HG03175 (cell line): ENCODE measurements around the gene EPB41L5.
"Not testable (repeated sequence)": the region's sequence is repeated elsewhere in the genome, so short reads cannot be mapped to it uniquely, and the experiment has no call there.

Experiments
- ATAC-seq: cut with Tn5 transposase; IDR thresholded peaks from one replicate; pipeline ENCODE4 v1.9.1; 2021; ENCODE audit warnings: mild to moderate bottlenecking, moderate library complexity; ENCODE audit not compliant: unreplicated experiment

The EPB41L5 gene

DNA sequence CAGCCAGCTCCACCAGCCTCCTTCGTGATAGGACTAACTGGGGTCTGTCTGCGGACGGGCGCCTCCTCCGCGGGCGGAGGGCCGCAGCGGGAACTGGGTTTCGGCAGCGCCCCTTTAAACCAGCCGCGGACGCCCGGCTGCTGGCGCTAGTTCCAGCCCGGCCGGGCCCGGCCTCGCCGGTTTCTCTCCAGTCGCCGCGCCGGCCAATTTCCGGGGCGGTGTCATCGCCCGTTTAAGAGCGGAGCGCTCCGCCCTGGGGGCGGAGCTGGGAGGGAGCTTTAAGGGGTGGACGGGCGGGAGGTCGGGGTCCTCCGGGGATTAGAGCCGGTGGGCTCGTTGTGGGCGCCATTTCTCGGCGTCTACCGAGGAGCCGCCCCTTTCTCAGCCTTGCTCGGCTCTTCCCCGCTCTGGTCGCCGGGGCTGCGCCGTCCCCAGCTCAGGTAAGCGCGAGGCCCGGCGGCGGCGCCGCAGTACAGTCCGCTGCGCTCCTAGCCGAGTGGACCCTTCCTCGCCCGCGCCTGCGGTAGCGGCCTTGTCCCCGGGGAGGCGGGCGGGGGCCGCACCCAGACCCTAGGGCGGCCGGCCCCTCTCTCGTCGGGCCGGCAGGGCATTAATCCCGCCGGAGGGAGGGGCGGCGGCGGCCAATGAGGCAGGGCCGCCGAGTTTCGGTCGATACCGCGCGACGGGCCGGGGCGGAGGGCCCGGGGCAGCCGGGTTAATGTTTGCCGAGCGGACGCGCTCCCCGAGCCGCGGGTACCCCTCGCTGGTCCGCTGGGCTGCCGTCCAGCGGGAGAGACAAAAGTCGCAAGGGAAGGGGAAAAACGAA lies at the start of gene EPB41L5:
Gene EPB41L5, plus strand, starts transcription at position 307 of the 826 bp plus-strand sequence. CDS start 6,008 bp downstream, outside the sequence.
- peak; percentile 92 for ATAC-seq

DNA sequence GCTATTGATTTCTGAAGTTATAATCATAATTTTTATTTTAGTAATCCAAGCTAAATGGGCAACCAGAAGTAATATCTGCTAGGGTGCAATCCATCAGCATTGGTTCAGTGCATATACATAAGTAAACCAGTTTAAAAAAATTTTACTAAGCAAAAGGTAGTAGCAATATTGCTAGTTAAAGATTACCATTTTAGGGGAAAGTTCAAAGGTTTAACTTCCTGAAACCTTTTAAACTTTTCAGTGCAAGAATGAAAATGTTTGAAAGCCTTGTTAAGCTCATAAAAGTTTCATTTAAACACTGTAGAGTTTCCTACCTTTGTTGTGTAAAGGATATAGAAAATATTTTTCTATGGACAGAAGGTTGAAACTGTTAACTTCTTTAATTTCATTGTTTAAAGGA lies 31.0 kb upstream of the EPB41L5 start:
- ATAC-seq: no peak

DNA sequence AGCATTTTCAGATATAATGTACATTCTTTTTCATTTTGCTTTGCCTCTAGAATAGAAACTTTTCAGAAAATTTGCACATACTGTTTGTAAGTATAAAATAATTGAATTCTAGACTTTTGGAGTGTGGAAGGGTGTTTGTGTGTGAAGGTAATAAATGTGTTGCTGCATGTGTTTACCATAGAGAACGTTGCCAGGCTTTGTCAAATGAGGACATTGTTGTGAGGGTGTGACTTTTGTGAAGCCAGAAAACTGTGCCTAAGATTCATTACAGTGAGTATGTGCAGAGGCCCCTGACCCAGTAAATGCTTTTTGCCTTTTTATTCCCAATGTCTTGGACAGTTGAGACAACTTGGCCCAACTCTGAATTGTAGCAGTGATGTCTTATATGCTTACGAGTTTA lies 30.4 kb upstream of the EPB41L5 start:
- ATAC-seq: no peak

DNA sequence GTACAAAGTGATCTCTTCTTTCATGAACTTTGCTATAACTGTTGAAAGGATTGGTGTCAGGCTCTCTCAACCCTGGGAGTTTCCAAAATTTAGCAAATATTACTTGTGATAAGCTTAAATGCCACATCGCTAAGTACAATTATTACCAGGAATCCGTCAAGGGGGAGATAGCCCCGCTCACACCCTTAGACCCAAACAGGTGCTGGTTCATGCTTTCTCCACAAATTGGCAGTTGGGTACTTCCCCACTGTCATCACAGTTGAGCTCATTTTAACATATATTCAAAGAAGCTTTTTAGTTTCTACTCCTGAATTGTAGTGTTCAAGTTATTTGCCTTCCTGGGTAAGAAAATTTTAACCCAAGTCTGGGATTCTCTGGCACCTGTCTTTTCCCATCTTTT lies 29.8 kb upstream of the EPB41L5 start:
- no peak for ATAC-seq

DNA sequence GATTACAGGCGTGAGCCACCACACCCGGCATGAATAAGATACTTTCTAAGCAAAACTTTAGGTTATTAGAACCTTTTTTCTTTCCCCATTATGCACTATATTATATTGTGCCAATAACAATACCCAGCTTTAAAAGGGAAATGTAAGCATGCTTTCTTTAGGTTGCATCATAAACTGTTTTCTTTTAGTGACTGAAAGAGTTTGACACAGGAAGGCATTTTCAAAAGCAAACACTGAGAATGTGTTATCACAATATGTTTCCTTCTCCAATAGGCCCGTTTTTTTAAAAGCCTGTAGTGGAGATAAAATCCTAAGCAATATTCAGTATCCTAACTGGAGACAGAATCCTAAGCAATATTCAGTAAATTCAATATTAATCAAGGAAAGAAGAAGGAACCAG lies 16.7 kb upstream of the EPB41L5 start:
- no peak for ATAC-seq

DNA sequence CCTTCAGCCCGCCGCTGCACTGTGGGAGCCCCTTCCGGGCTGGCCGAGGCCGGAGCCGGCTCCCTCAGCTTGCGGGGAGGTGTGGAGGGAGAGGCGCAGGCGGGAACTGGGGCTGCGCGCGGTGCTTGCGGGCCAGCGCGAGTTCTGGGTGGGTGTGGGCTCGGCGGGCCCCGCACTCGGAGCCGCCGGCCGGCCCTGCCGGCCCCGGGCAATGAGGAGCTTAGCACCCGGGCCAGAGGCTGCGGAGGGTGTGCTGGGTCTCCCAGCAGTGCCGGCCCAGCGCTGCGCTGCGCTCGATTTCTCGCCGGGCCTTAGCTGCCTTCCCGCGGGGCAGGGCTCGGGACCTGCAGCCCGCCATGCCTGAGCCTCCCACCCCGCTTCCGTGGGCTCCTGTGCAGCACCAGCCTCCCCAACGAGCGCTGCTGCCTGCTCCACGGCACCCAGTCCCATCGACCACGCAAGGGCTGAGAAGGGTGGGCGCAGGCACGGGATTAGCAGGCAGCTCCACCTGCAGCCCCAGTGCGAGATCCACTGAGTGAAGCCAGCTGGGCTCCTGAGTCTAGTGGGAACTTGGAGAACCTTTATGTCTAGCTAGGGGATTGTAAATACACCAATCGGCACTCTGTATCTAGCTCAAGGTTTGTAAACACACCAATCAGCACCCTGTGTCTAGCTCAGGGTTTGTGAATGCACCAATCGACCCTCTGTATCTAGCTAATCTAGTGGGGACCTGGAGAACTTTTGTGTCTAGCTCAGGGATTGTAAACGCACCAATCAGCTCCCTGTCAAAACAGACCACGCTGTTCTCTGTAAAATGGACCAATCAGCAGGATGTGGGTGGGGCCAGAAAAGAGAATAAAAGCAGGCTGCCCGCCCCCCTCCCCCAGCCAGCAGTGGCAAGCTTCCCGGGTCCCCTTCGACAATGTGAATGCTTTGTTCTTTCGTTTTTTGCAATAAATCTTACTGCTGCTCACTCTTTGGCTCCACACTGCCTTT lies 15.7 kb upstream of the EPB41L5 start:
- ATAC-seq: not testable (repeated sequence)

DNA sequence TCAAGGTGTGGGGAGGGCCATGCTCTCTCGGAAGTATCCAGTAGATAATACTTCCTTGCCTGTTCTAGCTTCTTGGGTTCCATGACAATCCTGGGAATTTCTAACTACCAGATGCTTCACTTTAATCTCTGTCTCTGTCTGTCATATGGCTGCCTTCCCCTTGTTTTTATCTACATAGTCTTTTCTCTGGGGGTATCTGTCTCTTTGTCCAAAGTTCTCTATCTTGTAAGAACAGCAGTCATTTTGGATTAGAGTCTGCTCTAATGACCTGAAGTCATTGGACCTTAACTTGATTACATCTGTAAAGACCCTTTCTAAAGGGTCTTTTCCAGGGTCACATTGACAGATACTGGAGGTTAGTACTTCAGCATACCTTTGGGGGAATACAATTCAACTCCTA lies 11.4 kb upstream of the EPB41L5 start:
- no peak for ATAC-seq

DNA sequence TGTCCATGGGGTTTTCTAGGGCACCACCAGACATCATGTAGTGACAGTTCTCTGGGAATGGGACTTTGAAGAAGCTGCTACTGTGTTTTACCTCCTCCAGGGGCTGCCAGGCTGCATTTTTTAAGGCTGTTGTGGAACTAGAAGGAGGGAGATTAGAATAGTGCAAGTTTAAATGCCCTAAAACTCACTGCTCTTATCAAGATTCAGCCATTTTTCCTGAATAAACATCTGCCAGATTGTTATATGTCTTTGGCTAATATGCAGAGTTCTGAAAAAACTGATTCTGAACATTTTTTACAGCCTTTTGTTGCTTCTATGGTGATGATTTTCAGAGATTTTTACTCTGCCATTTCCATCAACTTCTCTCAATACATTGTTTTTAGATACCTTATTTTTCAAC lies 8.6 kb upstream of the EPB41L5 start:
- no peak for ATAC-seq

DNA sequence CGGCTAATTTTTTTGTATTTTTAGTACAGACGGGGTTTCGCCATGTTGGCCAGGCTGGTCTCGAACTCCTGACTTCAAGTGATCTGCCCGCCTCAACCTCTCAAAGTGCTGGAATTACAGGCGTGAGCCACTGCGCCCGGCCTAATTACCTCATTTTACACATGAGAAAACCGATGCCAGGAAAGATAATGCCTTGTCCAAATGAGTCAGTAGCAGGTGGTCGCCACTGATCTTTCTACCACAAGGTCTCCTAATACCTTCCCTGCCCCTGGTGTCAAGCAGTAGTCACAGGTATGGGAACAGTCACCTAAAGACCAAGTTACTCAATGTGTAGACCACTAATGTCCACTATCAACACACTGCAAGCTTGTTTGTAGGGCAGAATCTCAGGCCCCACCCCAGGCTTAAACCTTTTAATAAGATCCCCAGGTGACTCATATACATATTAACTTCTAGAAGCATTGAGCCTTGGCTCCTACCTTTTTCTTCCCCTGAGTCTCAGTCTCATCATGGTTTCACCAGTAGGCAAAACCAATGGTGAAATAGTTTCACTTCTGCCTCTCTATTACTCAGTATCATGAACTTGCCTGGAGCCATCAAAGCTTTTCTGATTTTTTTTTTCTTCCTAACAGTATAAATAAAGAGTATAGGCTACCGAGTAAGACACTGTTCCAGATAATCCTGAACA lies 6.9 kb upstream of the EPB41L5 start:
- ATAC-seq: peak; percentile 97

DNA sequence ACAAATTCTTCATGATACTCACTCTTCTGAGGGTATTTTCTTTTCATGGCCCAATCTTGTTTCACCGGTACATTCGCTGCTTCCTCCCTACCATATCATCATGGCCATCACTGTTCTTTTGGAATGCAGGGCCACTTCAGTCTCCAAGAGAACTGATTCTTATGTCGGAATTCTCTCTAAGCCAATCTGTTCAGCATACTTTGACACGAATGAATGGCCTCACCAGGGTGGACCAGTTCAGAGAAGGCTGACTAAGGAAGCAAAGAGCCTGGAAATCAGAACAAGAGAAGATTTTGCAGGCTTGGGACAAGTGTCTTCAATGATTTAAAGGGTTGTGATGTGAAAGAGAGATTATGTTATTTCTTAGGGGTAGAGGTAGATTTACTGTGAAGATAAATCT lies 5.0 kb upstream of the EPB41L5 start:
- ATAC-seq: no peak

DNA sequence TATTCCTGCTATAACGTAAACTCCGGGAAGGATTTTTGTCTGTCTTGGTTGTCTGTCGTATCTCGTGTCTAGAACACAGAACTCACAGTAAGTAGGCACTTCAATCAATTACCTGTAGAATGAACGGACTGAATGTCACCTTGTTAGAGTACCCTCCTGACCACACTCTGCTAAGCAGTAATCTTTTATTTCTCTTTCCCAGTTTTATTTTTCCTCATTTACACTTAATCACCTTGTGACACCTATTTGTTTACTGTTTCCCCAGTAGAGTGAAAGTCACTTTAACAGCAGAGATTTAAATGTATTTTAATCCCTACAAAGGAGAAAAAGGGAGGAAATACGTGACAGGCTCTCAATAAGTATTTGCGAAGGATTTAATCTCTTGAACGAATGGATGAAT lies 514 bp upstream of the EPB41L5 start:
- no peak for ATAC-seq

DNA sequence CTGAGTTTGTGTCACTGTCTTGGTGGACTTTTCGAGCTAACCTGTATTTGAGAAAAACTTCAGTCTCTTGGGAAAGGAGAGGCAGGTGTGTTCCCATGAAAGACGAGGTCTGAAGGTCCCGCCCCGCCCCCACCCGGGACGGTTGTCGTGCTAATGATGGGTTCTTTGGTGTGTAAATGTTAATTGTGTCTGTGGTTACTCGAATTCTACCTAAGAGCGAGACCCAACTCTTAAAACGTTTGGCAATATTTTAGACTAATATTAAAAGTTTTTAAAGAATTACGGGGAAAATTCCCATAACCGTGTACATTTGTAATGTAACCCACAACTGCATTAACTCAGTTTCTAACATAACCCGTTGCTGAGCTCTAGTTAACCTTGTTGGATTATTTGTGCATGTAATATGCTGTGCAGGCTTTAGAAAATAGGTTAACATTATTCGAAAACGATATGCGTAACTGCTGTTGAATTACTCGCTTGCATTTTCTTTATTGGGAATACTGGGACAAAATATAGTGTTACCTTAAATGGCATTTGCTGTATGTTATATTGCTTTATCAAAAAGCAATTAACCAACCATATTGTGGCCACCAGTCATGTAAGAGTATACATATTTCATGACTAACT lies 833 bp downstream of the EPB41L5 start:
- ATAC-seq: no peak

DNA sequence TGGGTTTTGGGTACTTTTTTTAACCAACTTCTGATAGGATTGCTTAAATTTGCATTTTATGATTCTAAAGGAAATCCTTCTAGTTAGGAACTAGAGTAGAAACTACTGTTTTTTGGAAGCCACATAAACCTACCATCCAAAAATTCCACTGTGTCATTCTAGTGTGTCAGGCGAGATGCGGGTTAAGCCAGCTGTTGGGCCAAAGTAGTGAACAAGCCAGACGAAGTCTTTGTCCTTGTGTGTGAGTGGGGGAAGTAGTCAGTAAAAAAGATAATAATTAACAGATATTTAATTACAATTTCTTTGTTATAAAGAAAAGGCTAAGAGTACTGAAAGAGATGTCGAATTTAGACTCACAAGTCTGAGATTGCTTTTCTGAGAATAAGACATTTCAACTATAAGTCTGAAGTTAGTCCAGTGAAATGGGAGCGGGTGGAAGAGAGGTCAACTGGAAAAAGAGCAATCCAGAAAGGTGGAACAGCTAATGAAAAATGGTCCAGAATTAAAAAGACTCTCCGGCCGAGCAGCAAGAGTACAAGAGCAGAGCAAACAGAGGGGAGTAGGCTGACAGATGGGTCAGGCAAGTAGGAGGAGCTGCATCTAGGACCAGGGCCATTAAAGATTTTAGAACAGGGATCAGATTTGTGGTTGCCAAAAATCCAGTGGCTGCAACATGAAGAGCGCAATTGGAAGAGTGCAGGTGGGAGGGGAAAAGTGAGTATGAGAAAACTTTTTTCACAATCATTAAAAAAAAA lies 1.5 kb downstream of the EPB41L5 start:
- no peak for ATAC-seq

DNA sequence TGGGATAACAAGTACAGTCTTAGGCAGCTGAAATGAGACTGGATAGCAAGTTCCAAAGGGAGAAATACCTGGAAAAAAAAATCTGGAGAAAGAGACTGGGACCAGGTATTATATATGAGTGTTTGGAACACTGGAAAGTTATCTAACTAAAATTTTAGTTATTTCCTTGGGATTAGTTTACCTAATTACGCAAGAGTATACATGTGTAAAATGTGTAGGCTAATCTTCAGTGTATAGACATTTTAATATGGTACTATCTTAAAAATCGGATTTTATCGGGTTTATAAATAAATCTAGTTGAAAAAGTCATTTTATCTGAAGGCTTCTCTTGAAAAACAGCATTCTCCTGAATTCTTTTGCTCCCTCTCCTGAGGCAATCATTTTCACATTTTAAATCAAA lies 3.9 kb downstream of the EPB41L5 start:
- no peak for ATAC-seq

DNA sequence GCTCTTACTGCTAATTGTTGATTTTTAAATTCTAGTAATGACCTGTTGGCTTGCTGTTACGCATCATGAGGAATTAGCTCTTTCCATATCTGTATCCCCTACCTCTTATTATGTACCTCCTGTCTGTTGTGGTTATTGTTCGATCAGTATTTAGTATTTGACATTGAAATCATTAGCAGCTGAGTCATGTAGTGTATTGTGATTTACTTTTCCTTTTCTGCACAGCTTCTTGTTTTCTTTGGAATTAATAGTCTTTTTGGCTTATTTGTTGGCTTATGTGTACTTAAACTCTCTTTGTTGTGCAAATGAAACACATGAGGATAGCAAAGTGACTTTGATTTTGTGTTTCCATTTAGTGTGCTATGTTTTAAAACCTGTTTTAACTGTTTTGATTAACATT lies 4.3 kb downstream of the EPB41L5 start:
- ATAC-seq: no peak

DNA sequence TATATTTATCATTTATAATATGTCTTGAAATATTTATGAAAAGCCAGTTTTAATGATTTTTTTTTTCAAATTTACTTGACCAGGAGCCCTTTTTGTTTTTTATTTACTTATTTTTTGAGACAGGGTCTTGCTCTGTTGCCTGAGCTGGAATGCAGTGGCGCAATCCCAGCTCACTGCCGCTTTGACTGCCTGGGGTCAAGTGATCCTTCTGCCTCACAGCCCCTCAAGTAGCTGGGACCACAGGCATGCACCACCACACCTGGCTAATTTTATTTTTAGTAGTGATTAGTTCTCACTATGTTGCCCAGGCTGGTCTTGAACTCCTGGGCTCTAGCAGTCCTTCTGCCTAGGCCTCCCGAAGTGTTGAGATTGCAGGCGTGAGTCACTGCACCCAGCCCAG lies 5.7 kb downstream of the EPB41L5 start:
- no peak for ATAC-seq

DNA sequence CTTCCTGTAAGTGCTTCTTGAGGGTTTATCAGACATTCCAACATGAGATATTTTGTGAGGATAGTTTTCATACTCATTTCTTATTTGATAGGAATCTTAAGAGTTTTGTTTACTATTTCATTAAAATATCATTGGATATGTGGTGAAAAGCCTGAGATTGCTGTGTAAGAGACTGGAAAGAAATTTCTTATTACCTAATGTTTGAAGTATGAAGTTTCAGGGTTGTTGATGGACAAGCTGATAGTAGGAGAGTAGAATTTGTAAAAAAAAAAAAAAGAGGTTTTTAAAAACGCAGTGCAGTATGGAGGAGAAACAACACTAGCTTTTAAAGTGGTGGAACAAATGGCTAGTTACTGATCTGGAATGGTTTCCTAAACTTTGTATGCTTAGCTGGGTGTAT lies 7.7 kb downstream of the EPB41L5 start:
- ATAC-seq: no peak

DNA sequence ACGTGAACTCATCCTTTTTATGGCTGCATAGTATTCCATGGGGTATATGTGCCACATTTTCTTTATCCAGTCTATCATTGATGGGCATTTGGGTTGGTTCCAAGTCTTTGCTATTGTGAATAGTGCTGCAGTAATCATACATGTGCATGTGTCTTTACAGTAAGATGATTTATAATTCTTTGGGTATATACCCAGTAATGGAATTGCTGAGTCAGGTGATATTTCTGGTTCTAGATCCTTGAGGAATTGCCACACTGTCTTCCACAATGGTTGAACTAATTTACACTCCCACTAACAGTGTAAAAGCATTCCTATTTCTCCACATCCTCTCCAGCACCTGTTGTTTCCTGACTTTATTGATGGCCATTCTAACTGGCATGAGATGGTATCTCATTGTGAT lies 9.6 kb downstream of the EPB41L5 start:
- not testable (repeated sequence) for ATAC-seq

DNA sequence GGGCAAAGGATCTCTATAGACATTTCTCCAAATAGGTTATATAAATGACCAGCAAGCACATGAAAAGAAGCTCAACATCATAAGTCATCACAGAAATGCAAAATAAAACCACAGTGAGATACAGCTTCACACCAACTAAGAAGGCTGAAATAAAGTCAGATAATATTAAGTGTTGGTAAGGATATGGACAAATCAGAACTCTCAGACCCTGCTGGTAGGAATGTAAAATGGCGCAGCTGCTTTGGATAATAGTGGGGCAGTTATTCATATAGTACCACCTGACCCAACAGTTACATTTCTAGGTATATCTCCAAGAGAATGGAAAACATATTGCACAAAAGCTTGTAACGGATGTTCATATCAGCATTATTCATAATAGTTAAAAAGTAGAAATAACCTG lies 14.0 kb downstream of the EPB41L5 start:
- ATAC-seq: no peak

DNA sequence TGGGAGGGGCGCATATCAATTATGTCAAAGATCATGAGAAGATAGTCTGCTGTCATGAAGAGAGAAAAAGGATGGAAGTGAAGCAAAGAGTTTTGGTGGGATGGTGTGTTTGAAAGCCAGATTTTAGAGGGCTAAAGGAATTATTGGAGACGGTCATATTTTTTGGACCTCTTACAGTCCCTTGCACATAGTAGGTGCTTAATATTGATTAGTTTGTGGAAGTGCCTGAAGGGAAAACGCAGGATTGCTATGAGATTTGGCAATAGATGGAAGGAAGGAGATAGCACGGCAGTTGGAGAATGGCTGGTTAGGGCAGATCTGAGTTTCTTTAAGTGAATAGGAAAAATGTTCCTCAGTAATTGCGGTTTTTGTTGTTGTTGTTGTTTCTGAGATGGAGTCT lies 15.9 kb downstream of the EPB41L5 start:
- no peak for ATAC-seq
